ENCODE measurements around the gene LCN6. TPM values are rescaled to one million over a fixed set of nuclear protein-coding genes. Genes with fewer than 3 reads are reported as not detected.

LCN6 gene
- total and polyA plus RNA-seq, 9 of the 15 experiments (the other 6 are each of a cell fraction or from before 2014, with no cell fraction given) = 0.10 to 0.45 (median 0.37) TPM; not detected in 5

DNA sequence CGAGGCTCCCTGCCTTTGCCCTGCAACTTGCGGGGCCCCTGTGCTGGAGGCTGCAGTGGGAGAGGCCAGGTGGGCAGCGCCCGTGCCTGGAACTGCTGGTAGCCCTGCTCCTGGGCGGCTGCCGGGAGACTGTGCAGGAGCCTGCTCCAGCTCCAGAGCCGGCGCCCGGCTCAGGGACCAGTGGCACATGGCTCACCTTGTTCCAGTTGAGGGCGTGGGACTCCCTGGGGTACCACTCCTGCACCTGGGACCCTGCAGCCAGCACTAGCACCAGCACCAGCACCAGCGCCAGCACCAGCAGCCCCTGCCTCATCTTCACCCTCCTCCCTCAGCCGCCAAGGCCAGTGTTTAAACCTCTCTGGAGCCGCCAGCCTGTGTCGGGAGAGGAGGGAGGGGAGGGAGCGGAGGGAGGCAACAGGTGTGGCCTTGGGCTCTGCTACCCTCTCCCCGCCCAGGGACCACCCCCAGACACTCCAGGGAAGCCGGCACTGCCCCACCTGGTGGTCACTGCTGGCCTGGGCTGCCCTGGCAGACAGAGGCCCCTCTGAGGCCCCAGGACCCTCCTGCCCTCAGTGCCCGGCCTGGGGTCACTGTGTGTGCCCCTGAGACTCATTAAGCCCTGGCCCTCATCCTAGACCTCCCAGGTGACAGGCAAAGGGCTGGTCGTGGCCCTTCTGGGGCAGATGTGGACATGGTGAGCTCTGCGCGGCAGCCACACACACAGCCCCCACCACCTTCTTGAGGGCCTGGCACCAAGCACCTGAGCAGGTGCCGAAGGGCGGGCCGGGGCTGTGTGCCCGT lies 5.5 kb downstream of the LCN6 start, which contains the start of gene LCN10 (continued):
- TF ChIP-seq MEIS2 (IDR thresholded peaks at IDR 0.05; ENCODE audit: partially characterized antibody) = no peak

DNA sequence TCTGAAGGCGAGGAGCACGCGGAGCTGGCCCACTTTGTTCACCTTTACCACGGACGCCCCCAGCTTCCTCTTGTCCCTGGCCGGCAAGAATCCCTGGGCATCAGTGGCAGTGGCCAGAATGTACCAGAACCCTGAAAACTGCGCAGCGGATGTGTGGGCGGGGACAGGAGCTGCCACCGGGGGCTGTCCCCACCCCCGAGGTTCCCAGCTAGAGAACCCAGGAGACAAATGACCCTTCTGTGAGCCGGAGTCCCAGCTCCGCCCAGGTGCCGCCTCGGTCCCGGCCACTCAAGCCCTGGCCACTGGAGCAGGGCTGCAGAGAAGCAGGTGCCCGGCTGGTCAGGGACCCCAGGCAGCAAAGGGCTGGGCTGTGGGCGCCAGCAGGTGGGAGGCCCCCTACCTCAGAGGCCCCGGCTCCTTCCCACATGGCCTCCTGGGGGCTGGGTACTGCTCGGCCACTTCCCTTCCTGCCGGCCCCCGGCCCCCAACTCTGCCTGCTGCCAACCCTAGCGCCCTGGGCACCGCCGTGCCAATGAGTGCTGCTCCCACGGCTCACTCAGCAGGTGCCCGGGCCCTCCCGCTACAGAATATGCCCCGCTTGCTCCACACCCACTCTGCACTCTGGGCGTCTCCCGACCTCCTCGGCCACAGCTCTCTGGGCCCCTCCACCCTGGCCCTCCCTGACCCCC lies 6.3 kb downstream of the LCN6 start:
- intact Hi-C loops (cut with micrococcal nuclease) = no loop called here
- no peaks in the 10 kb centered on the region for H4K20me1 ChIP-seq (replicated peaks; ENCODE audit: control insufficient read depth, insufficient read depth, low read length)
- no peaks in the 10 kb centered on the region for H3K9me1 ChIP-seq (ENCODE audit: control insufficient read depth, insufficient read depth, low read length)
- ATAC-seq (no peak), FAIRE-seq (no peak), DNase-seq (ENCODE audit: extremely low read depth in 1 of 4, low spot score in 3 of 4) (no peak)
- peaks cover 16 to 81% of the 10 kb centered on the region in 2 experiments for H3K4me1 ChIP-seq (replicated peaks in 1 of 2; ENCODE audit: control insufficient read depth in 2 of 2, insufficient read depth in 2 of 2, low read length in 2 of 2)
- H3K27me3 ChIP-seq (ENCODE audit: control insufficient read depth in 2 of 2, insufficient read depth in 2 of 2, low read length in 2 of 2) = peaks cover 0 to 5% of the 10 kb centered on the region in 2 experiments; a peak in 3 of 5 replicates
- no peaks in the 10 kb centered on the region for H3K36me3 ChIP-seq (ENCODE audit: control insufficient read depth, insufficient read depth, low read length)
- no TSS peak for BruUV-seq (replicated peaks)
- ChIA-PET POLR2A (interaction anchor here (0.6 to 1.9 kb wide), 3 partner anchors 12 to 15 kb away, joined by 3 to 13 read pairs (median 6); no protein-coding TSS in a partner anchor), CTCF (ENCODE audit: low intra/inter-chr PET ratio) (interaction anchor here (0.6 kb wide), 1 partner anchor 1140 kb away, joined by 3 read pairs; no protein-coding TSS in a partner anchor)
- peak overlapping the region in 1 of 2 experiments; percentile 41; a peak in 1 of 4 replicates for H3K9ac ChIP-seq (ENCODE audit: insufficient read depth in 1 of 2, low read depth in 2 of 2, low read length in 2 of 2)
- in situ Hi-C loops (cut with MboI) = no loop called here
- no peaks in the 10 kb centered on the region for H3K79me2 ChIP-seq (ENCODE audit: control insufficient read depth, insufficient read depth, low read length)
- WGBS (ENCODE audit: insufficient coverage, low coverage, missing lambda C conversion rate) = 41% methylated on average over 20 of the region's 32 CpGs
- H3K27ac ChIP-seq (ENCODE audit: extremely low read depth, low read depth, low read length) = no peak overlapping the region
- H2AFZ ChIP-seq (ENCODE audit: low read depth, low read length) = no peak overlapping the region; the same call in 1 of the 2 replicates
- no peaks in the 10 kb centered on the region for H3K9me3 ChIP-seq (replicated peaks; ENCODE audit: control insufficient read depth, insufficient read depth, low read depth, low read length)
- TF ChIP-seq EGR1 (conservative IDR thresholded peaks at IDR 0.05) (peak; percentile 56), ZNF282 (CRISPR knock-in tag; IDR thresholded peaks at IDR 0.05) (no peak)
- no peak overlapping the region for H3K4me2 ChIP-seq (ENCODE audit: insufficient read depth, low read length)
- H3K4me3 ChIP-seq = no peak overlapping the region

Measured in K562 (cell line).